Testis (tissue), 3 donors: ENCODE measurements around the gene MAPK6. TPM values are rescaled to one million over a fixed set of nuclear protein-coding genes. Genes with fewer than 3 reads are reported as not detected.
A peak's percentile ranks its signal among the peaks of the same experiment; 100 is the strongest.

Experiments
- DNase-seq: peaks from one replicate; pipeline ENCODE4 v3.0.0-alpha.2; 2019
- H3K27ac ChIP-seq, 2 donors: fragments of 200-600 bp; sonication (generic); one replicate each; pipeline ENCODE4 v1.5.1; 2019
- H3K27me3 ChIP-seq: fragments of 200-600 bp; sonication (generic); one replicate; pipeline ENCODE4 v1.5.1; 2019
- H3K36me3 ChIP-seq: fragments of 200-600 bp; sonication (generic); one replicate; pipeline ENCODE4 v1.5.1; 2017; ENCODE audit warnings: low read depth; ENCODE audit errors: missing control alignments
- H3K4me1 ChIP-seq: fragments of 200-600 bp; sonication (generic); one replicate; pipeline ENCODE4 v1.5.1; 2019
- H3K4me3 ChIP-seq, 2 donors: fragments of 200-600 bp; sonication (generic); one replicate each; pipeline ENCODE4 v1.5.1; 2017 to 2019
- H3K9me3 ChIP-seq: fragments of 200-600 bp; sonication (generic); one replicate; pipeline ENCODE4 v1.5.1; 2017
- CTCF ChIP-seq, 3 experiments: fragments of 450-650 bp in 2 of 3; fragments of 200-600 bp in 1 of 3; sonication (generic) in 1 of 3; IDR thresholded peaks; one replicate each; pipeline ENCODE4 v1.5.1; 2016 to 2019; ENCODE audit warnings: antibody characterized with exemption in 3 of 3, mild to moderate bottlenecking in 2 of 3, moderate library complexity in 1 of 3
- POLR2A ChIP-seq: fragments of 450-650 bp; IDR thresholded peaks from one replicate; pipeline ENCODE4 v1.6.1; 2017; ENCODE audit warnings: antibody characterized with exemption, mild to moderate bottlenecking, moderate library complexity
- WGBS, 2 donors: methylation state at CpG; one replicate each; pipeline ENCODE4 v1.1.5; 2018; 5-methylcytosine and 5-hydroxymethylcytosine counted together
- intact Hi-C: fragments of 100-400 bp; cut with DNase I; formaldehyde crosslinking; loops from one replicate; pipeline ENCODE4 v1.15.1; 2023; ENCODE audit warnings: low total_unique reads
- polyA plus RNA-seq: library from polyadenylated mRNA; stranded (reverse); fragments of 350-450 nt; fragmentation: Illumina TruSeq; extraction: RNeasy Lipid Tissue Mini Kit (QIAGEN cat#74804); gene quantifications from one replicate; pipeline ENCODE4 v1.2.3, GENCODE V29; 2014; ENCODE audit warnings: low read depth, low replicate concordance; ENCODE audit not compliant: insufficient read depth
- total RNA-seq, 2 donors: library from RNA; depleted of rRNA; stranded (reverse); fragments of >200 nt; gene quantifications; one replicate each; pipeline ENCODE4 v1.2.3, GENCODE V29; 2016

MAPK6 gene
- total and polyA plus RNA-seq, 3 donors from 2014 or later = 50.6 to 58.8 (median 57.6) TPM

DNA sequence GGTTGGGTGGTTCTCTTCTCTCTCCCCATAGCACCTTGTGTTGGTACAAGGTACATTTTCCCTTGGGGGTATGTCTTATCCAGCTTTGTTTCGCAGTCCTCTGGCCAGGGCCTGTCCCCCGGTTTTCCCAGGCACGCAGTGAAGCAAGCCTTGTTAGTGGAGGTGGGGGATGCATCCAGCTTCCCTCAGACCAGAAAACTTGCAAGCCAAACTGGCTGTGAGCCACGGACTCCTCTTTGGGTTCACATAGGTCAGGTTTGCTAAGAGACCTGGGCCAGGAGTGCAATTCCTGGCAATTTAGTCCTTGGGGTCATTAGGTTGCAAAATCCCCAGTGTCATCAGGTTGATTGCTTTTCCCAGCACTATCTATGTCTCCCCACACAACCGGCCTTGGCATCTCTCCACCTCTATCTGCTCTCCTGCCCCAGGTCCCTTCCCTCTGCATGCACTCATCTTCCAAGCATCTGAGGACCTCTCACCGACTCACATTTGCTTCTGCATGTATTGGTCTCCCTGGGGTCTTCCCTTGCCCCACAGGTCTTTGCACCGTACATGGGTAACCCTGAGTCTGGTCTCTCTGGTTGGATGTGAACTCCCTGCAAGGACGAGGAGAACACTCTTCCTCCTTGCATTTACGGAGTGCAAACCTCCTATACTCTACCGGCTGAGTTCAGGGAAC, 59.3 kb downstream of the MAPK6 start:
- no peak for DNase-seq
- H3K4me3 ChIP-seq = no peak overlapping the region
- WGBS, 2 donors = 75 to 79% methylated on average over 10 of the region's 10 CpGs
- H3K9me3 ChIP-seq = no peaks in the 10 kb centered on the region
- no peak overlapping the region for H3K27ac ChIP-seq
- H3K27me3 ChIP-seq = no peaks in the 10 kb centered on the region
- intact Hi-C loops = no loop called here
- no peak for TF ChIP-seq POLR2A
- TF ChIP-seq CTCF (IDR thresholded peaks at IDR 0.05) = no peak
- no peaks in the 10 kb centered on the region for H3K4me1 ChIP-seq
- no peaks in the 10 kb centered on the region for H3K36me3 ChIP-seq

GRCh38 chr15:52078876-52079700, 60.1 kb downstream of the MAPK6 start:
- TF ChIP-seq POLR2A = no peak
- peak; percentile 38 to 76 (median 54) for TF ChIP-seq CTCF (IDR thresholded peaks at IDR 0.05)
- Histone ChIP-seq H3K4me1 (no peaks in the 10 kb centered on the region), H3K36me3 (no peaks in the 10 kb centered on the region), H3K9me3 (no peaks in the 10 kb centered on the region), H3K4me3 (no peak overlapping the region), H3K27ac (no peak overlapping the region), H3K27me3 (no peaks in the 10 kb centered on the region)
- intact Hi-C loops = no loop called here
- 52 to 62% methylated on average over 13 of the region's 13 CpGs for WGBS, 2 donors
- peak; percentile 90 for DNase-seq

GRCh38 chr15:52080031-52080430, 61.0 kb downstream of the MAPK6 start:
- Histone ChIP-seq H3K27ac (no peak overlapping the region), H3K36me3 (no peaks in the 10 kb centered on the region), H3K27me3 (no peaks in the 10 kb centered on the region), H3K4me3 (no peak overlapping the region), H3K9me3 (no peaks in the 10 kb centered on the region), H3K4me1 (no peaks in the 10 kb centered on the region)
- TF ChIP-seq POLR2A (no peak), CTCF (IDR thresholded peaks at IDR 0.05) (no peak)
- intact Hi-C loops = no loop called here
- DNase-seq = no peak
- 84 to 91% methylated on average over 5 of the region's 5 CpGs for WGBS, 2 donors

DNA sequence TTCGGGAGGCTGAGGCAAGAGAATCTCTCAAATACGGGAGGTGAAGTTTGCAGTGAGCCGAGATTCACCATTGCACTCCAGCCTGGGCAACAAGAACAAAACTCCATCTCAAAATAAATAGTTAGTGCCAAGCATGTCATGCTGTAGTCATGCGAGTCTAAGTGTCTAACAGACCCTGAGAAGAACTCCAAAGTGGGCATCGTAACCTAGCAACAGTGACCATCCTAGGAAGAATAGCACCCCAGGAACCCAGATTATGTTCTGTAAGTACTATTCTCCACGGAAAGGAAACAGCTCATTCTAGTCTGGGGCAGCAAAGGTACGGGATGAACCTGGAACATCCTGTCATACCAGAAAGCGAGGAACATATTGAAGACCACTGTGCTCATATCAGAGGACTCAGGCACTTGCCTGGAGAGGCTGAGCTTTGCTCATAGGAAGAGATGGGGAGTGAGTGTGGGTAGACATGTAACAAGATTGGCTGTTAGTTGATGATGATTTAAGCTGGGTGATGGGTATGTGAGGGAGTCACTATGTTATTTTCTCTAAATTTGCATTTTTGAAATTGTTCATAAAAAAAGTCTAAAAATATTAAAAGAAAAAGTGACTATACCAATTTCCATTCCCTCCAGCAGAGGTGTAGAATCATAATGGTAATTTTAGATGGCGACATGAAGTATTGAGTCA, 61.8 kb downstream of the MAPK6 start:
- intact Hi-C loops = no loop called here
- Histone ChIP-seq H3K9me3 (no peaks in the 10 kb centered on the region), H3K36me3 (no peaks in the 10 kb centered on the region), H3K27me3 (no peaks in the 10 kb centered on the region), H3K27ac (no peak overlapping the region), H3K4me3 (no peak overlapping the region), H3K4me1 (no peaks in the 10 kb centered on the region)
- DNase-seq = no peak
- WGBS, 2 donors = 86 to 91% methylated on average over 9 of the region's 9 CpGs
- TF ChIP-seq POLR2A = no peak
- TF ChIP-seq CTCF (IDR thresholded peaks at IDR 0.05) = no peak
